Ishikawa (cell line): ENCODE measurements around the gene PEX11B.

Experiments used
- CEBPB ChIP-seq: IDR thresholded peaks from 2 replicates; pipeline ENCODE4 v1.6.1; 2012
- CREB1 ChIP-seq: IDR thresholded peaks from 2 replicates; pipeline ENCODE4 v1.6.1; 2012; ENCODE audit warnings: low read depth
- EGR1 ChIP-seq: IDR thresholded peaks from 2 replicates; pipeline ENCODE4 v1.6.1; 2012
- EP300 ChIP-seq: IDR thresholded peaks from 2 replicates; pipeline ENCODE4 v1.6.1; 2012; ENCODE audit warnings: borderline replicate concordance
- FOXM1 ChIP-seq: IDR thresholded peaks from 2 replicates; pipeline ENCODE4 v1.6.1; 2012; ENCODE audit warnings: low read depth, borderline replicate concordance
- MAX ChIP-seq: IDR thresholded peaks from 2 replicates; pipeline ENCODE4 v1.6.1; 2012
- NFIC ChIP-seq: IDR thresholded peaks from 2 replicates; pipeline ENCODE4 v1.6.1; 2012
- RAD21 ChIP-seq: IDR thresholded peaks from 2 replicates; pipeline ENCODE4 v1.6.1; 2012; ENCODE audit warnings: low read depth
- REST ChIP-seq: IDR thresholded peaks from 2 replicates; pipeline ENCODE4 v1.6.1; 2012; ENCODE audit warnings: low read depth, mild to moderate bottlenecking
- TAF1 ChIP-seq: IDR thresholded peaks from 2 replicates; pipeline ENCODE4 v1.6.1; 2012; ENCODE audit warnings: low read depth, mild to moderate bottlenecking
- USF1 ChIP-seq: IDR thresholded peaks from 2 replicates; pipeline ENCODE4 v1.6.1; 2012
- YY1 ChIP-seq: IDR thresholded peaks from 2 replicates; pipeline ENCODE4 v1.6.1; 2012; ENCODE audit warnings: low read depth

- TF ChIP-seq MAX (no peak), EP300 (no peak), RAD21 (no peak), CREB1 (no peak), FOXM1 (no peak), YY1 (no peak), TAF1 (no peak), REST (no peak), NFIC (no peak), USF1 (no peak), CEBPB (no peak), EGR1 (no peak)
Observed at GRCh38 chr1:145953861-145954260, 35.3 kb upstream of the PEX11B start.
